ENCODE data around the gene CSRNP3. TPM values are rescaled to one million over a fixed set of nuclear protein-coding genes. Genes with fewer than 3 reads are reported as not detected.

The CSRNP3 gene
- total and polyA plus RNA-seq, 10 of the 15 experiments (the other 5 are each of a cell fraction or from before 2014, with no cell fraction given): 0.03 to 5.2 (median 0.11) TPM; not detected in 1

GRCh38 chr2:165462443-165462842 lies 7.1 kb upstream of the CSRNP3 start (continued):
- TF ChIP-seq ZBTB40 (IDR thresholded peaks at IDR 0.05; ENCODE audit: borderline replicate concordance): no peak
- TF ChIP-seq RAD21 (IDR thresholded peaks at IDR 0.05; ENCODE audit: insufficient read depth, low read depth, low read length): no peak
- no peak for TF ChIP-seq POLR2AphosphoS2 (IDR thresholded peaks at IDR 0.05; ENCODE audit: low read depth, low read length)

DNA sequence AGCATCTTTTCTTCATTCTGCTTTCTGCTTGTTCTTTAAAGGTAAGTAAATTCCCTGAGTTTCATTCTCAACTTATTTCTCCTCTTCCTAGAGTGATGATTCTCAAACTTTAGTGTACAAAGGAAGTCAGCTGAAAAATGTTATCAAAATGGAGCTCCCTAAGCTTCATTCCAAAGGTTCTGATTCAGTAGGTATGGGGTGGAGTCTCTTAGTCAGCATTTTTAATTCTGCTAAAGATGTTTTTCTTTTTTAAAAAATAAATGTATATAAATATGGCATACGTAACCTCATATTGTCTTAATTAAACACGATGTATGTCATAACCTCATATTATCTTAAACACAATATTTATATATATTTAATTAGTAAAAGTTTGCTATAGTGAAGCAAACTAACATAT lies 3.1 kb upstream of the CSRNP3 start:
- BruUV-seq (replicated peaks): no TSS peak
- no peaks in the 10 kb centered on the region for H3K79me2 ChIP-seq (ENCODE audit: control insufficient read depth, insufficient read depth, low read length)
- no peak overlapping the region for H3K4me3 ChIP-seq
- no peak overlapping the region for H3K9ac ChIP-seq (ENCODE audit: control insufficient read depth, insufficient read depth, low read length)
- WGBS (ENCODE audit: insufficient coverage, insufficient replicate concordance, low lambda C conversion rate, missing lambda C conversion rate): 57% methylated on average over 2 of the region's 2 CpGs
- no peak for FAIRE-seq
- CTCF ChIA-PET: interaction anchor here (1.6 to 2.2 kb wide), 2 partner anchors 29 to 97 kb away, joined by 4 to 6 read pairs; no protein-coding TSS in a partner anchor
- H2AFZ ChIP-seq (ENCODE audit: control insufficient read depth, low read depth, low read length): no peak overlapping the region
- POLR2A ChIA-PET: interaction anchor here (1.2 kb wide), 1 partner anchor 11 kb away, joined by 3 read pairs; no protein-coding TSS in a partner anchor
- no peak for ATAC-seq
- no peaks in the 10 kb centered on the region for H3K4me1 ChIP-seq (ENCODE audit: control insufficient read depth, insufficient read depth, low read length)
- SMC1A ChIA-PET (ENCODE audit: uncharacterized antibody, unreplicated experiment): interaction anchor here (0.6 to 1.7 kb wide), 7 partner anchors 10 to 1743 kb away, joined by 3 to 6 read pairs (median 4); no protein-coding TSS in a partner anchor
- no peak for TF ChIP-seq KDM1A (IDR thresholded peaks at IDR 0.05; ENCODE audit: borderline replicate concordance)
- TF ChIP-seq, protein P1, sequence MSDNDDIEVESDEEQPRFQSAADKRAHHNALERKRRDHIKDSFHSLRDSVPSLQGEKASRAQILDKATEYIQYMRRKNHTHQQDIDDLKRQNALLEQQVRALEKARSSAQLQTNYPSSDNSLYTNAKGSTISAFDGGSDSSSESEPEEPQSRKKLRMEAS (IDR thresholded peaks at IDR 0.05; ENCODE audit: low read depth, low read length): no peak
- no peak for TF ChIP-seq RBBP5 (conservative IDR thresholded peaks at IDR 0.05)
- TF ChIP-seq, protein P2, sequence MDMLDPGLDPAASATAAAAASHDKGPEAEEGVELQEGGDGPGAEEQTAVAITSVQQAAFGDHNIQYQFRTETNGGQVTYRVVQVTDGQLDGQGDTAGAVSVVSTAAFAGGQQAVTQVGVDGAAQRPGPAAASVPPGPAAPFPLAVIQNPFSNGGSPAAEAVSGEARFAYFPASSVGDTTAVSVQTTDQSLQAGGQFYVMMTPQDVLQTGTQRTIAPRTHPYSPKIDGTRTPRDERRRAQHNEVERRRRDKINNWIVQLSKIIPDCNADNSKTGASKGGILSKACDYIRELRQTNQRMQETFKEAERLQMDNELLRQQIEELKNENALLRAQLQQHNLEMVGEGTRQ (IDR thresholded peaks at IDR 0.05; ENCODE audit: borderline replicate concordance, low read depth, low read length): no peak
- no peak for TF ChIP-seq ZSCAN29 (IDR thresholded peaks at IDR 0.05)
- TF ChIP-seq KAT2A (conservative IDR thresholded peaks at IDR 0.05; ENCODE audit: control insufficient read depth, low read depth, low read length): no peak
- H3K27ac ChIP-seq (ENCODE audit: control insufficient read depth, insufficient read depth): no peak overlapping the region
- DNase-seq (ENCODE audit: low read depth, low spot score): no peak
- RAD21 ChIA-PET (ENCODE audit: unreplicated experiment): interaction anchor here (0.7 to 1.1 kb wide), 2 partner anchors 30 to 232 kb away, joined by 3 to 5 read pairs; no protein-coding TSS in a partner anchor
- no peaks in the 10 kb centered on the region for H3K36me3 ChIP-seq (ENCODE audit: control insufficient read depth in 2 of 2, insufficient read depth in 2 of 2, low read length in 1 of 2)
- in situ Hi-C loops (cut with MboI) (no loop called here), intact Hi-C loops (cut with micrococcal nuclease; ENCODE audit: unreplicated experiment) (no loop called here)
- H4K20me1 ChIP-seq (ENCODE audit: control insufficient read depth, insufficient read depth): no peaks in the 10 kb centered on the region
- no peaks in the 10 kb centered on the region for H3K9me3 ChIP-seq (replicated peaks; ENCODE audit: control insufficient read depth, insufficient read depth, low read length)
- no peaks in the 10 kb centered on the region for H3K27me3 ChIP-seq (replicated peaks in 1 of 2; ENCODE audit: control insufficient read depth in 2 of 2, insufficient read depth in 2 of 2, low read length in 1 of 2)
- no peak overlapping the region for H3K4me2 ChIP-seq (ENCODE audit: control insufficient read depth, insufficient read depth)

Measured in GM12878 (cell line).